ENCODE measurements around the gene FAM81A.

Gene FAM81A

GRCh38 chr15:59540654-59541053, 102.7 kb downstream of the FAM81A start:
- no peak for DNase-seq (ENCODE audit: low read depth in 3 of 3)

GRCh38 chr15:59541750-59542149, 103.8 kb downstream of the FAM81A start:
- DNase-seq (ENCODE audit: low read depth in 3 of 3): no peak

GRCh38 chr15:59543721-59544547, 105.9 kb downstream of the FAM81A start:
- no peak for DNase-seq (ENCODE audit: low read depth in 3 of 3)

DNA sequence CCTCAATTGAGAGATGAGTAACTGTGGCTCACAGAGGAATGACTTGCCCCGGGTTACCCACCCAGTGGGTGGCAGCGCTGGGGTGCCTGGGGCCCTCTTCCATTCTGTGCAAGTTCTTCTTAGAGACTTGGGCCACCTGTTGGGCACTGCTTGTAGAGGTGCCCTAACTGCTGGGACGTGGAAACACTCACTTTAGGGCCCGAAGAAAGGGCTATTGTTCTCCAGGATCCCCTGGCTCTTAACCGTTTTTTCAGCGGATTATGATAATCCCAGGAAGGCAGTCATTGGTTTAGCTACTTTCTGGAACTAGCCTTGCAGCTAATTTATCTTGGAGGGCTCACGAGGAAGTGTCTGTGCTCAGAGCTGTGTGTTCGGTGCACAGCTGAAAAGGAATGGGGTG, 107.6 kb downstream of the FAM81A start:
- no peak for DNase-seq (ENCODE audit: low read depth in 3 of 3)

GRCh38 chr15:59548501-59549226, 110.7 kb downstream of the FAM81A start:
- DNase-seq (ENCODE audit: low read depth in 3 of 3): no peak

- DNase-seq (ENCODE audit: low read depth in 3 of 3): no peak
Observed at GRCh38 chr15:59549301-59550185, 111.6 kb downstream of the FAM81A start.

- DNase-seq (ENCODE audit: low read depth in 3 of 3): no peak
Observed at GRCh38 chr15:59550530-59550929, 112.5 kb downstream of the FAM81A start.

- no peak for DNase-seq (ENCODE audit: low read depth in 3 of 3)
Observed at GRCh38 chr15:59550956-59551355, 113.0 kb downstream of the FAM81A start.

DNA sequence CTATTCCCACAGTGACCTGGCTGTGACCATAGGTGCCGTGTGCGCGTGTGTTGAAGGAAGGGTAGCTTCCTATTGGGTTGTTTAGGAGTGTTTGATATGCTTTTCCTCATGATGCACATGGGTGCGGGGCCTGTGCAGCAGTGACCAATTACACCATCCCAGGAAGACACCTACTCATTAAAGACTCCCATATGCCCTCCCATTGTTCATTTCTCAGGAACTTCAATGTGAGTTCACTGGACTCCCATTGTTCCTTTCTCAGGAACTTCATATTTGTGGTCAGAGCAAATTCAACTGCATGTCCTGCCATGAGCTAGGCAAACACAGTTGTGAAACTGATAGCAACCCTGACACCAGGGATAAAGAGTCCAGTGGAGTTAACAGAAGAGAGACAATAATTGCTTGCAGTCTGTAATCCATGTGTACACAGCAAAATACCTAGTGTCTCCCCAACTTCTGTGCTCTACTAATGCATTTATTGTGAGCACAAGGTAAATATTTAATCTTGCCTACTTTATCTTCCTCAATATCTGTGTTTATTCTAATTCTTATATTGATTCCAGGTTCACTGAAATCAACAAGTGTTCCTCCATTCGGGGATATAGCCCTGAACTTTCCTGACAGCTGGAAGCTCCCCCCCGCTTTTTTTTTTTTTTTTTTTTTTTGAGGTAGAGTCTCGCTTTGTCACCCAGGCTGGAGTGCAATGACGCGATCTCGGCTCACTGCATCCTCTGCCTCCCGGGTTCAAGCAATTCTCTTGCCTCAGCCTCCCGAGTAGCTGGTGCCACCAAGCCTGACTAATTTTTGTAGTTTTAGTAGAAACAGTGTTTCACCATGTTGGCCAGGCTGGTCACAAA, 116.1 kb downstream of the FAM81A start:
- no peak for DNase-seq (ENCODE audit: low read depth in 3 of 3)

- no peak for DNase-seq (ENCODE audit: low read depth in 3 of 3)
Observed at GRCh38 chr15:59555696-59556095, 117.7 kb downstream of the FAM81A start.

DNA sequence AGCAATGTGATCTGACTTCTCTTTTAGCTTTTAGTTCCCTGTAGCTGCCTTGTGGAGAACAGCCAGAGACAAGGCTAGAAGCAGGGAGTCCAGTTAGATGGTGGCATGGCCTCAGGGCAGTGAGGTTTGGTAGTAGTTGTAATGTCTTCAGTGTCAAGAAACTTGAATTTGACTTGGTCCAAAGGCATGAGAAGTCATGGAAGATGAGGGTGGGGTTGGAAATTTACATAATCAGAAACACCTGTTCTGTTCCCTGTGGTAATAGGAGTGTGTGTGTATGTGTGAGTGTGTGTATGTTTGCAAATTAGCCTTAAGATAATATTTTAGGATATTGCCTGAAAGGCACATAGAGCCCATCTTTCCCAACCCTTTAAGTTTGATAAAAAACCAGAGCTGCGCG, 118.4 kb downstream of the FAM81A start:
- no peak for DNase-seq (ENCODE audit: low read depth in 3 of 3)

DNA sequence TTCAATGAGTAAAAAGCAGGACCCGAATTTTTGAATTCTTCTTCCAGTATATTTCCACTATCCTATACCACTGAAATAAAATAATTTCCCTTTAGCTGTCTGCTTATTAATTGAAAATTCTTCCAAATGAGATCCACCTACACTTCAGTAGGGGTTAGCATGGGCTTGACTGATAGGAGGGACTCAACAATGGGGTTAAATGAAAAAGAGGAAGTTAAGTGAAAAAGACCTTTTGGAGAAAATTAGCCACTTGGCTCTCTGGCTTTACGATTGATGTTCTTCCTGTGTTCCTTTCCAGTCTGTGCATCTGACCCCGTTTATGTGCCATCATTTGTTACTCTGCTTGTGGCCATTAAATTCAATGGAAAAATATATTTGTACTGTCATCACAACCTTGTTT, 119.6 kb downstream of the FAM81A start:
- DNase-seq (ENCODE audit: low read depth in 3 of 3): no peak

DNA sequence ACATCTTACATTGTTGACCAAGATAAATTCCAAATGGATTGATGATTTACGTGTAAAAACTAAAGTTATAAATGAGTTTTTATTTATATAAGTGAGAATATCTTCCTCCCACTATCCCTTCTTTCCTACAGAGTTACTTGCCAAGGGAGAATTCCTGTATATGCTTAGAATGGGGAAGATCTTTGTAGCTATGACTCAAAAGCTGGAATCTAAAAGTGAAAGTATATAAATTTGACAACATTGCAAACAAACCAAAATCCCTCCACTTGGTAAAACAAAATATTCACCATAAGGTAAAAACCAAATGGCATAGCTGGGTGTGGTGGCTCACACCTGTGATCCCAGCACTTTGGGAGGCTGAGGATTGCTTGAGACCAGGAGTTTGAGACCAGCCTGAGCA, 120.9 kb downstream of the FAM81A start:
- no peak for DNase-seq (ENCODE audit: low read depth in 3 of 3)

DNA sequence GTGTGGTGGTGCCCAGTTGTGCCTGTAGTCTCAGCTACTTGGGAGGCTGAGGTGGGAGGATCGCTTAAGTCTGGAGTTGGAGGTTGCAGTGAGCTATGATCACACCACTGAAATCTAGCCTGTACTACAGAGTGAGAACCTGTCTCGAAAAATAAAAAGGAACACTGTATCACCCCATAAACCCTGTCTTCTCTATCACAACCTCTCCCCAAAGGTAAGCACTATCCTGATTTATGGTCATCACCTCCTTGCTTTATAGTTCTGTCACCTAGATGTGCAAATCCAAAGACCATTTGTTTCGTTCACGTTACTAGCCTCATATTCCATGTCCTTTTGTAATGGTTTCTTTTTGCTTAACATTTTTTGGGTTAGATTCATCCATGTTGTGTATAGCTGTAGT, 123.6 kb downstream of the FAM81A start:
- DNase-seq (ENCODE audit: low read depth in 3 of 3): no peak

DNA sequence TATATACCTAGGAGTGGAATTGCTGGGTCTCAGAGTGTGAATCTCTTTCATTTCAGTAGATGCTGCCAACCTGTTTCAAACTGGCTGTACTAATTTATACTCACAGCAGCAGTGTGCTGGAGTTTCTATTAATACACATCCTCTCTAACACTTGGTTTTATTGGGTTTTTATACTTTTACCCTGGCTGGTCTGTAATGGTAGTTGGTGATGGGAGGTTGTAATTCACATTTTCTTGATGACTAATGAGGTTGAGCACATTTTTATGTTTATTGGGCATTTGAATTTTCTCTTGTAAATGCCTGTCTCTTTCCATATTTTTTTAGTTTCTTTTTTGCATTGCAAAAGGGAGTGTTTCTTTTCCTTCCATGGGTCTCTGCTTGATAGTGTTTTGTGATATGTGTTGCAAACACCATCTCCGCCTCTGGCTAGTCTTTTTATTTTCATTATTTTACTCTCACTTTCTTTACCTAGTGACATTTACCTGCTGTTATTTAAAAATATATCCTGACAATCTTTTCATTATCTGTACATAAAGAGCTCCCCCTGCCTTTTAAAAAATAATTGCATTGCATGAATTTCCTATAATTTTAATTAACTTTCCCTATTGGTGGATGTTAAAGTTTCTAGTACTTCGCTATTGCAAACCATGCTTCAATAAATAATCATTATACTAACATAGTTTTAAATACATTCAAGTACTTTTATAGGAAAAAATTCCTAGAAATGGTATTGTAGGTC, 124.6 kb downstream of the FAM81A start:
- DNase-seq (ENCODE audit: low read depth in 3 of 3): no peak

DNA sequence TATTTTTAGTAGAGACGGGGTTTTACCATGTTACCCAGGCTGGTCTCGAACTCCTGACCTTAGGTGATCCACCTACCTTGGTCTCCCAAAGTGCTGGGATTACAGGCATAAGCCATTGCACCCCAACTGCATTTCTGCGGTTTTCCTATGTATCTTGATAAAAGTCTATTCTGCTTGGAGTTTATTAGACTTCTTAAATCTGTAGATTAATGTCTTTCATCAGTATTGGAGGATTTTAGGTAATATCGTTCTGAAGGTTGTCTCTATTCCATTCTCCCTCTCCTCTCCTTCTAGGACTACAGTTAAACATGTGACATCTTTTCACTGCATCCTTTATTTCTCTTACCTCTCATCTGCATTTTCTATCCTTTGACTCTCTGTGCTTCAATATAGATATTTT, 127.3 kb downstream of the FAM81A start:
- no peak for DNase-seq (ENCODE audit: low read depth in 3 of 3)

GRCh38 chr15:59567324-59567723, 129.3 kb downstream of the FAM81A start:
- no peak for DNase-seq (ENCODE audit: low read depth in 3 of 3)

- DNase-seq (ENCODE audit: low read depth in 3 of 3): no peak
Observed at GRCh38 chr15:59569477-59569876, 131.5 kb downstream of the FAM81A start.

DNA sequence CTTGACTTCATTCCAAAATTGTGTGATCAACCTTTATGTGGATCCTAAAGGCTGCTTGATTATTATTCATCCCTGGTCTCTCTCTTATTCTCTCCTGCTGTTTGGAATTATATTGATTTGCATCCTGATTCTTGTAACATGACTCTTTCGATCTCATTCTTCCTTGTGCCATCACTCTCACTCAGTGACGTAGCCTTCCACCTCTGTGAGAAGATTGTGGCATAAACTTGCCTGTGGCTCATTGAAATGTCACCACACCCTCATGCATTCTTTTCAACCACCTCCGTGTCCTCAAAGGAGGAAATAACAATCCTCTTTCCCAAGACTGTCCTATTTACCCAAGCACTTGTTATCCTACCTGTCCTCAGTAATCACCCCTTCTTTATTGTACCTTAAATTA, 132.3 kb downstream of the FAM81A start:
- no peak for DNase-seq (ENCODE audit: low read depth in 3 of 3)

DNA sequence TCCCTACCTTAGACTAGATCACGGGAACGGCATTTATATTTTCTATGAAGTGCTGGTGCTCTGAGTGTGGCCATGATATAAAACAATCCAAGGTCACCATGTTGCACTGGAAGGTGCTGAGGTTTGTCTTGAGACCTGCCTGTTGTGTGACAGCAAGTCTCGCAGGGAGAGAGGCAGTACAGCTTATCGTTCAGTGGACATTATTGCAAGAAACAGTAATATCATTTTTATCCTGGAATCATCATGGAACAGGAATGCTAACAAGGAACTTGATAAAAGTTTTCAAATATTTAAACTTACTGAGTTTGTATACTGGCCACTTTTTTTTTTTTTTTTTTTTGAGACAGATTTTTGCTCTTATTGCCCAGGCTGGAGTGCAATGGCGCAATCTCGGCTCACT, 133.6 kb downstream of the FAM81A start:
- DNase-seq (ENCODE audit: low read depth in 3 of 3): no peak

Measured in stimulated activated CD4-positive, alpha-beta T cell treated with anti-CD3 and anti-CD28 coated beads, TNF-alpha, amount 100 ng/mL, for 4 hours (primary cell).